ENCODE measurements around the gene CARD11. TPM values are rescaled to one million over a fixed set of nuclear protein-coding genes. Genes with fewer than 3 reads are reported as not detected.

The CARD11 gene
- total RNA-seq, 2 donors from 2014 or later: 3.7 to 4.4 TPM

- no peak for DNase-seq (ENCODE audit: low spot score)
- H3K4me1 ChIP-seq (ENCODE audit: control insufficient read depth in 1 of 2, low read depth in 2 of 2): peaks cover 7 to 24% of the 10 kb centered on the region in 2 donors
- H3K9me3 ChIP-seq: peaks cover 8% of the 10 kb centered on the region
- H3K27ac ChIP-seq: no peak overlapping the region
- no peak overlapping the region for H3K4me3 ChIP-seq
- ATAC-seq (ENCODE audit: insufficient number of reproducible peaks, low FRiP score, low read depth): no peak
- no peak for TF ChIP-seq CTCF (IDR thresholded peaks at IDR 0.05)
- no peaks in the 10 kb centered on the region for H3K27me3 ChIP-seq (replicated peaks; ENCODE audit: insufficient read depth)
- H3K36me3 ChIP-seq: no peaks in the 10 kb centered on the region
Observed at GRCh38 chr7:3029138-3029537, 14.5 kb downstream of the CARD11 start.

GRCh38 chr7:3028758-3029093 is 14.9 kb downstream of the CARD11 start:
- ATAC-seq (ENCODE audit: insufficient number of reproducible peaks, low FRiP score, low read depth) (no peak), DNase-seq (ENCODE audit: low spot score) (no peak)
- Histone ChIP-seq H3K9me3 (peaks cover 8% of the 10 kb centered on the region), H3K4me3 (peak overlapping the region; percentile 61), H3K4me1 (ENCODE audit: control insufficient read depth in 1 of 2, low read depth in 2 of 2) (peaks cover 7 to 24% of the 10 kb centered on the region in 2 donors), H3K27me3 (replicated peaks; ENCODE audit: insufficient read depth) (no peaks in the 10 kb centered on the region), H3K27ac (peak overlapping the region; percentile 49 to 52), H3K36me3 (no peaks in the 10 kb centered on the region)
- no peak for TF ChIP-seq CTCF (IDR thresholded peaks at IDR 0.05)

- DNase-seq (ENCODE audit: low spot score): peak; percentile 28
- Histone ChIP-seq H3K9me3 (peaks cover 8% of the 10 kb centered on the region), H3K4me1 (ENCODE audit: control insufficient read depth in 1 of 2, low read depth in 2 of 2) (peaks cover 7 to 24% of the 10 kb centered on the region in 2 donors), H3K4me3 (peak overlapping the region; percentile 61), H3K36me3 (no peaks in the 10 kb centered on the region), H3K27ac (peak overlapping the region; percentile 49 to 52), H3K27me3 (replicated peaks; ENCODE audit: insufficient read depth) (no peaks in the 10 kb centered on the region)
- ATAC-seq (ENCODE audit: insufficient number of reproducible peaks, low FRiP score, low read depth): peak; percentile 96
- no peak for TF ChIP-seq CTCF (IDR thresholded peaks at IDR 0.05)
Observed at GRCh38 chr7:3028071-3028757, 15.5 kb downstream of the CARD11 start.

GRCh38 chr7:3027005-3027845 is 16.4 kb downstream of the CARD11 start:
- TF ChIP-seq CTCF (IDR thresholded peaks at IDR 0.05): no peak
- Histone ChIP-seq H3K27ac (no peak overlapping the region), H3K36me3 (no peaks in the 10 kb centered on the region), H3K9me3 (peaks cover 8% of the 10 kb centered on the region), H3K4me3 (peak overlapping the region; percentile 61), H3K27me3 (replicated peaks; ENCODE audit: insufficient read depth) (no peaks in the 10 kb centered on the region), H3K4me1 (ENCODE audit: control insufficient read depth in 1 of 2, low read depth in 2 of 2) (peaks cover 7 to 24% of the 10 kb centered on the region in 2 donors)
- DNase-seq (ENCODE audit: low spot score): no peak
- ATAC-seq (ENCODE audit: insufficient number of reproducible peaks, low FRiP score, low read depth): no peak

- no peak overlapping the region for H3K27ac ChIP-seq
- H3K36me3 ChIP-seq: no peaks in the 10 kb centered on the region
- H3K4me3 ChIP-seq: no peak overlapping the region
- no peaks in the 10 kb centered on the region for H3K27me3 ChIP-seq (replicated peaks; ENCODE audit: insufficient read depth)
- H3K9me3 ChIP-seq: peaks cover 8% of the 10 kb centered on the region
- ATAC-seq (ENCODE audit: insufficient number of reproducible peaks, low FRiP score, low read depth): no peak
- DNase-seq (ENCODE audit: low spot score): no peak
- no peak for TF ChIP-seq CTCF (IDR thresholded peaks at IDR 0.05)
- H3K4me1 ChIP-seq (ENCODE audit: control insufficient read depth in 1 of 2, low read depth in 2 of 2): peaks cover 7 to 24% of the 10 kb centered on the region in 2 donors
Observed at GRCh38 chr7:3025616-3026015, 18.1 kb downstream of the CARD11 start.
